Measurements from ENCODE around the gene PAK1.

DNA sequence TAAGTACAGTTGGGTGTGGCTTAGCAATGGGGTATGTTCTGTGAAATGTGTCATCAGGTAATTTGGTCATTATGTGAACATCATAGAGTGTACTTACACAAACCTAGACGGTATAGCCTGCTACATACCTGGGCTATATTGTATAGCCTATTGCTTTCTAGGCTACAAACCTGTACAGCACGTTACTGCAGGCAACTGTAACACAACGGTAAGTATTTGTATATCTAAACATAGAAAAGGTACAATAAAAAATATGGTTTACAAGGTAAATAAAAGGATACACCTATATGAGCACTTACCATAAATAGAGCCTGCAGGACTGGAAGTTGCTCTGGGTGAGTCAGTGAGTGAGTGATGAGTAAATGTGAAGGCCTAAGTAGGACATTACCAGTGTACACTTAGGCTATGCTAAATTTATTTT lies 99.3 kb downstream of the PAK1 start:
- TF ChIP-seq, protein P1, sequence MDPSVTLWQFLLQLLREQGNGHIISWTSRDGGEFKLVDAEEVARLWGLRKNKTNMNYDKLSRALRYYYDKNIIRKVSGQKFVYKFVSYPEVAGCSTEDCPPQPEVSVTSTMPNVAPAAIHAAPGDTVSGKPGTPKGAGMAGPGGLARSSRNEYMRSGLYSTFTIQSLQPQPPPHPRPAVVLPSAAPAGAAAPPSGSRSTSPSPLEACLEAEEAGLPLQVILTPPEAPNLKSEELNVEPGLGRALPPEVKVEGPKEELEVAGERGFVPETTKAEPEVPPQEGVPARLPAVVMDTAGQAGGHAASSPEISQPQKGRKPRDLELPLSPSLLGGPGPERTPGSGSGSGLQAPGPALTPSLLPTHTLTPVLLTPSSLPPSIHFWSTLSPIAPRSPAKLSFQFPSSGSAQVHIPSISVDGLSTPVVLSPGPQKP (IDR thresholded peaks at IDR 0.05; ENCODE audit: borderline replicate concordance, low read depth, low read length), result no peak
- TF ChIP-seq, protein P2, sequence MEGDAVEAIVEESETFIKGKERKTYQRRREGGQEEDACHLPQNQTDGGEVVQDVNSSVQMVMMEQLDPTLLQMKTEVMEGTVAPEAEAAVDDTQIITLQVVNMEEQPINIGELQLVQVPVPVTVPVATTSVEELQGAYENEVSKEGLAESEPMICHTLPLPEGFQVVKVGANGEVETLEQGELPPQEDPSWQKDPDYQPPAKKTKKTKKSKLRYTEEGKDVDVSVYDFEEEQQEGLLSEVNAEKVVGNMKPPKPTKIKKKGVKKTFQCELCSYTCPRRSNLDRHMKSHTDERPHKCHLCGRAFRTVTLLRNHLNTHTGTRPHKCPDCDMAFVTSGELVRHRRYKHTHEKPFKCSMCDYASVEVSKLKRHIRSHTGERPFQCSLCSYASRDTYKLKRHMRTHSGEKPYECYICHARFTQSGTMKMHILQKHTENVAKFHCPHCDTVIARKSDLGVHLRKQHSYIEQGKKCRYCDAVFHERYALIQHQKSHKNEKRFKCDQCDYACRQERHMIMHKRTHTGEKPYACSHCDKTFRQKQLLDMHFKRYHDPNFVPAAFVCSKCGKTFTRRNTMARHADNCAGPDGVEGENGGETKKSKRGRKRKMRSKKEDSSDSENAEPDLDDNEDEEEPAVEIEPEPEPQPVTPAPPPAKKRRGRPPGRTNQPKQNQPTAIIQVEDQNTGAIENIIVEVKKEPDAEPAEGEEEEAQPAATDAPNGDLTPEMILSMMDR (conservative IDR thresholded peaks at IDR 0.05; ENCODE audit: low read depth, low read length), result no peak
- TF ChIP-seq SMC3 (IDR thresholded peaks at IDR 0.05; ENCODE audit: low read depth, low read length) (no peak), MAFK (IDR thresholded peaks at IDR 0.05; ENCODE audit: low read depth, low read length) (no peak), MXI1 (IDR thresholded peaks at IDR 0.05; ENCODE audit: borderline replicate concordance, low read depth, low read length) (no peak), POLR2A (IDR thresholded peaks at IDR 0.05; ENCODE audit: low read depth, low read length) (no peak)

Data from IMR-90 (cell line).